ENCODE results near the gene CEACAM21.
A peak's percentile ranks its signal among the peaks of the same experiment; 100 is the strongest.

Gene CEACAM21

DNA sequence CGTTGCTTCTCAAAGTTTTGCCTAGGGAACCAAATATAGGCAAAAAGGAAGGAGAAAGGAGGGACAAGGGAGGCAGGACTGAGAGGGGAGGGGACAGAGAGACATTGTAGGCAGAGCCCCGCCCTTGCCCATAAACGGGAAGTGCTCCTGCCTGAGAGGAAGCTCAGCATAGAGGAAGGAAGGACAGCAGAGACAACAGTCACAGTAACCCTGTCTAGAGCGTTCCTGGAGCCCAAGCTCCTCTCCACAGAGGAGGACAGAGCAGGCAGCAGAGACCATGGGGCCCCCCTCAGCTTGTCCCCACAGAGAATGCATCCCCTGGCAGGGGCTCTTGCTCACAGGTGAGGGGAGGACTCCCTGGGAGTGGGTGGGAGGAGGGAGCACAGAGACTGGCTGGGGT is at the start of gene CEACAM21:
CEACAM21 (plus strand) TSS at position 169 of the 400 bp plus-strand sequence; CDS start at position 278, 109 bp downstream.
- DNase-seq: no peak

DNA sequence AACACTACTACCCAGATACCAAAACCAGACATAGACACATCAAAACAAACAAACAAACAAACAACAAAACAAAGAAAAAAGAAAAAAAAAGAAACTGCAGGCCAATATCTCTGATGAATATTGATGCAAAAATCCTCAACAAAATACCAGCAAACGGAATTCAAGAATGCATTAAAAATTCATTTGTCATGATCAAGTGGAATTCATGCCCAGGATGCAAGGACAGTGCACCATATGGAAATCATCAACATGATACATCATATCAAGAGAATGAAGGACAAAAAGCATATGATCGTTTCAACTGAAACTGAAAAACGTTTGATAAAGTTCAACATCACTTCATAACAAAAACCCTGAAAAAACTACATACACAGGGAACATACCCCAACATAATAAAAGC is 48.9 kb upstream of the CEACAM21 start:
- DNase-seq: no peak

DNA sequence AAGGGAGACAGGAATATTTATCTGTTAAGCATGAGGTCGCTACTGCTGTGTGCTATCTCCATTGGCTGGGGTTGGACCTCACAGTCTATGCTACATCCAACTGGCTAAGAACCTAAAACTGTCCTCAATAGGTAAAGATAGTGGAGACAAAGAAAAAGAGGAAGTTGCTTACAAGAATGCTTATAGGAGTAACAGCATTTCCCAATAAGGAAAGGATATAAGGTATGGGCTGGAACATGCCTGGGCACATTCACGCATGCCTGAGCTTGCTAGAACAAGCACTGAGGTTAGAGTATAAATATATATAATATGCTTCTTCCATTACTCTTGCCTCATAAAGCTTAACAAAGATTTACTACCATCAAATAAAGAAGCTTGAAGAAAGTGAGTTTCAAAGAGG is 47.9 kb upstream of the CEACAM21 start:
- DNase-seq: no peak

DNA sequence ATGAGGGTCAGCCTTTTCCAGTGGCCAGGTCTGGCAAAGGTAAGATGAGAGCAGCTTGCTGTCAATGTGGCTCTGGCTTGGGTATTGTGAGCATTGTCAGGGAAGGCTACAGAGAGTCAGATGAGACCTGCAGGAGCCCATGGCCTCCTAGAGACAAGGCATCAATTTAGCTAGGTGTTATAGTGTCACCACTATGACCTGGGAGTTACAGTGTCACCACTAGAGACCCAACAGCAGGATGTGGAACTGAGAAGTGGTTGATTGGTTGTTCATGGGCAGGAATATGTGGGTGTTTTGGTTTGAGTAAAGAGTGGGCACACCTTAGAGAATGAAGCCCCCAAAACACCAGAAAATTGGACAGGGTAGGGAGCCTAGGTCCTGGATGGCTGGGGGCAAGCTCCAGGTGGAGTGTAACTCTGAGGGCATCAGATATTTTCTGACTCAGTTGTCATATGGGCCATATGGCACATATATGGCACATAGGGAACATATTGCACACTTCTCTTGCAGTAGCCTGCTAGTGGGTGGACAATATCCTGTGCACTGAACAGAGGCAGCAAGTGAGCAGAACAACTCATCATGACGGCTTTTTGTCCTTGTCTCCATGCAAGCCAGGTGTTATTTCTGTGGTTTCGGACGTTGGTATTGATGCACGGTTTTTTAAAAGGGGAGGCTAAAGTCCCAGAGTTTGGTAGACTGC is 46.3 kb upstream of the CEACAM21 start:
- no peak for DNase-seq

DNA sequence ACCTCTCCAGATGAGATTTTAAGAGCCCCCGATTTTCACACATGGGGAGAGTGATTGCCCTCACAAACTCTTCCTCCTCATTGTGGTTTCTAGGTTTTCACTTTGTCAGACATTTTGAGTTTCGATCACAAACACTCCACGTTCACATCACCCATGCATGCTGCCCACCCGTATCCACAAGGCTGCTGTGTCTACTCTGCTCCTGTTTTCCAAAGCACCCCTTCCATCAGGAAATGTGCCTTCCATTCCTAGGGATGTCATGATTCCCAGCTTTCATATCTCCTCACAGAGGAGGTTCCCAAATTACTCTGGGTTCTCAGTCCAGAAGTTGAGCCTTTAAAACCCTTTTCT is 45.8 kb upstream of the CEACAM21 start:
- no peak for DNase-seq

DNA sequence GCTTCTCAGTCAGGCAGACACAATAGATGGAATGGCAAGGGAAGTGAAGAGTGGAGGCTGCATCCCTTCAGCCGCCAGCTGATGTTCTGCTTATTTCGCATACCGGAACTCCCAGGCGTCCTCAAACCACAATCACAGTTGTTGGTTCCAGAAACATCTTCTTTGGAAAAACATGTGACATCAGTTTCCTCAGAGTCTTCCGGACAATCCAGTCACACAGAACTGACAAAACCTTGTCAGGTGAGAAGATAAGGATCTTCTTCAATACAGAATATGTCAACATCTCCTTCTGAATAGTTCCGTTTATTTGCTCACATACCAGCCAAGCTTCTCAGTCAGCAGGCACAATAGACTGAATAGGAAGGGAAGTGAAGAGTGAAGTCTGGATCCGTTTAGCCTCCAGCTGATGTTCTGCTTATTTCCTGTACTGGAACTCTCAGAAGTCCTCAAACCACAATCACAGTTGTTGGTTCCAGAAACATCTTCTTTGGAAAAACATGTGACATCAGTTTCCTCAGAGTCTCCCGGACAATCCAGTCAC is 45.1 kb upstream of the CEACAM21 start:
- no peak for DNase-seq

DNA sequence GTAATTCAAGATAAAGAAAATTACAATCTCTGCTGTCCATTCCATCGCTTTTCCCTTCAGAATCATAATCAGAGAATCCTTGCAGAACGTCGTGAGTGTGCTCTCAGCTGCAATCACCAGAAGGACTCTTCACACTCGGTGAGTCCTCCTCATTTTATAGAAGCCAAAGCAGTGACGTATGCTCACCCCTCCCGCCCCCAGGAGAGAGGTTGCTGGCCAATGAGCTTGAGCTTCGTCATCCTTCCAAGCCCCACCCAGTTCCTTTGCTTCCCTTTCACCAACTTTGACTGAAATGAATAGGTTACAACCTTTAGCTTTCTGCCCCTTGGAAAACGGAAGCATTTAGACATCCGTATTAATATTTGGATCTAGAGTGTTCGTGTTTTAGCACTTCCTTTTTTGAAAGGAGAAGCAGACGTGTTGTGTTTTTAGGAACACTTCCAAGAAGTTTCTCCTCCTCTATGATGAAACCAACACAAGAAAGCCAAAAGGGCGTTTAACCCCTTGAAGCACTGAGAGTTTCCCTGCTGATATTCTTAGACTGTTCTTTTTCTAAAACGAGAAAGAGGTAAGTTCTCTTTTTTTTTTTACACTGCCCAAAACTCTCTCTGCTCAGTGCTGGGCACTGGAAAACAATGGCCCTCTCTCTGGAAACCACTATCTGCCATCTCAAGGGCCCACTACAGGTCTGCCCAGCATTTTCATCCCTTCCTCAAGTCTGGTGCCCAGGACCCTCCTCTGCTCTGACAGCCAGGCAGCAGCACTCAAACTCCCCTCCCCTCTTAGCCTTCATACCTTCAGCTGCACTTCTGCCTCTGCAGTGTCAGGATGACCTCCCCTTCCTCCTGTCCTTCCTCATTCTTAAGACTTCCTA is 44.3 kb upstream of the CEACAM21 start:
- DNase-seq: peak; percentile 44

DNA sequence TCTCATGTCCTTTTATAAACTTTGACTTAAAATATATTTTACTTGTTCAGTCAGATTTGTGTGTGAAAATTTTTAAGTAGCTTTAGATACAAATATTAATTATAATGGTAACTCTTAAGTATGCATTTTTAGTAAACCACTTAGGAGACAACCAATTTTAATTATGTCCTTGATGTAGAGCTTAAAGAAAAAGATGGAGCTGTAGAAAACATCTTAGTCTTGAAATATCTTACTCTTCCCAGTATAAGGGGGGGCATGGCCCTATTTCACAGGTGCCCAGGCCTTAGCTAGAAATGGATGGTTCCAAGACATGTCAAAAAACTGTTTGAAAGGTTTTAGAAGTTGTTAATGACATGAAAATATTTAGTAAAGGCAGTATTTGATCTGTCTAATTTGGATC is 43.4 kb upstream of the CEACAM21 start:
- no peak for DNase-seq

DNA sequence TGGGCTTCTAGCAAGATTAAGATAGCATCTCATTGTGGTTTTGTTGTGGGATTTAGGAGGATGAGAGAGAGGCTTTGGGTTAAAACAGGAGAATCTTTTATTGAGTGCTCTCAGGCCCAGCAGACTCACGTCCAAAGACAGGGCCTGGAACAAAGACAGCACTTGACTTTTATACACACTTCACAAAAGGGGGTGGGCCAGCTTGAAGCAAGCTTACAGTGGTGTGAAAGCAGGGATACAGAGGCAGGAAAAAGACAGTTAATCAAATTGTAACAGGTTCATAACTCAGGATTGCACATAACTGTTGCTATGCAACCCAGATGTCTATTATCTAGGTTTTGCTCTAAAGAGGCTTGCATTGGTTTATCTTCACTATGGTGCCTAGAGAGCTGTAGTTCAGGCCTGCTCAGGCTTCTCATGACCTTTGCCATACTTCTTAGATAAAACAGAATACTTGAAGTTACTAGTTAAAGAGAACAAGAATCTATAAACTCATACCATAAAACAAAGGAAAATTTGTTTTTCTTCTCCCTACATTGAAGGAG is 42.2 kb upstream of the CEACAM21 start:
- no peak for DNase-seq

DNA sequence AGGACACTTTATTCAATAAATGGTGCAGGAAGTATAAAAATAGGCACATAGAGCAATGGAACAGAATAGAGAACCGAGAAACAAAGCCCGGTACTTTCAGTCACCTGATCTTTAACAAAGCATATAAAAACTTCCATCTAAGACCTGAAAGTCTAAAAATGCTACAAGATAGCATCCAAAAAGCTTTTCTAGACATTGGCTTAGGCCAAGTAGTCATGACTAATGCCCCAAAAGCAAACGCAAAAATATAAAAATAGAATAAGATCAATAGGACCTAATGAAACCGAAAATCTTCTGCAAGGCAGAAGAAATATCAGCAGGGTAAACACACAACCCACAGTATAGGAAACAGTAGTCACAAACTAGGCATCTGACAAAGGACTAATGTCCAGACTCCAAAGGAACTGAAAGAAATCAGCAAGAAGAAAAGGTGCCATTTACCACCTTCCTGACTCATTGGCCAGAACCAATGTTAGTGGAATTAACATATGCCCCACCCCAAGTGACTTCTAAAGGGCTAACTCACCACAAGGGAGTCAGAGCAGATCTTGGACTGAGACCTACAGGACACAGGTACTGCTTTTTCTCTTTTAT is 40.8 kb upstream of the CEACAM21 start:
- no peak for DNase-seq

DNA sequence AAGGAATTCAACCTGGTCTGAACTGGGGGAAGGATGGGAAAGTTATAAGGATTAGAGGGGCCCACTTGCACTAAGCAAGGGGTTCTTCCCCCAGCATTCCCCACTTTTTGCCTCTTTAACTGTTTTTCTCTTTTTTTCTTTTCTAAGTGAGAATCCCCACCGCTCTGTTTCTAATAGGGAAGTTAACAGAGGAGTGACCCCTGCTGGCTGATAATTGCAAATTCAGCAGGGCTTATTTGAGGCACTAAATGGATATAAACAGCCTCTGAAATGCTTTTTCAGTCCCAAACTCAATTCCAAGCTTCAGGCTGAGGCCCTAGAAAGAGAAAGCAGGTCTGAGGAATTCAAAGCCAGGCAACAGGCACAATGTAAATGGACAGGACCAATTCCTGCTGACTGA is 38.2 kb upstream of the CEACAM21 start:
- DNase-seq: no peak

DNA sequence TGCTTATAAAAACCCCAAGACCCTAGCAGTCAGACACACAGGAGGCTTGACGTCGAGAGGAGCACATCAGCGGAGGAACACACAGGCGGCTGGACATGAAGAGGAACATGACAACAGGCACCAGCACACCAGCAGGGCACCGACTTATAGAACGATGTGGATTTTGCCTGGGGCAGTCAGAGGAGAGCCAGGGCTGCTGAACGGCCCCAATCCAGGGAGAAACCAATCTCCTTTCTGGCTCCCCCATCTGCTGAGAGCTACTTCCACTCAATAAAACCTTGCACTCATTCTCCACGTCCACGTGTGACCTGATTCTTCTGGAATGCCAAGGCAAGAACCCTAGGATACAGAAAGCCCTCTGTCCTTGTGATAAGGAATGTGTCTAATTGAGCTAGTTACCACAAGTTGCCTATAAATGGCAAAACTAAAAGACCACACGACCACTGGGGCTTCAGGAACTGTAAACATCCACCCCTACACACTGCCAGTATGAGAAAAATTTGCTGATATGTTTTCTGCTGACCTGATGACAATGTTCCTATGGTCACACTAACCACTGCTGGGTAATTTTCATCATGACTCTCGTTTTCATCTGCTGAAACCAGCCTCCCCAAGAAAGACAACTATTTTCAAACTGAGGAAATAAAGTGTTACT is 35.8 kb upstream of the CEACAM21 start:
- DNase-seq: no peak

DNA sequence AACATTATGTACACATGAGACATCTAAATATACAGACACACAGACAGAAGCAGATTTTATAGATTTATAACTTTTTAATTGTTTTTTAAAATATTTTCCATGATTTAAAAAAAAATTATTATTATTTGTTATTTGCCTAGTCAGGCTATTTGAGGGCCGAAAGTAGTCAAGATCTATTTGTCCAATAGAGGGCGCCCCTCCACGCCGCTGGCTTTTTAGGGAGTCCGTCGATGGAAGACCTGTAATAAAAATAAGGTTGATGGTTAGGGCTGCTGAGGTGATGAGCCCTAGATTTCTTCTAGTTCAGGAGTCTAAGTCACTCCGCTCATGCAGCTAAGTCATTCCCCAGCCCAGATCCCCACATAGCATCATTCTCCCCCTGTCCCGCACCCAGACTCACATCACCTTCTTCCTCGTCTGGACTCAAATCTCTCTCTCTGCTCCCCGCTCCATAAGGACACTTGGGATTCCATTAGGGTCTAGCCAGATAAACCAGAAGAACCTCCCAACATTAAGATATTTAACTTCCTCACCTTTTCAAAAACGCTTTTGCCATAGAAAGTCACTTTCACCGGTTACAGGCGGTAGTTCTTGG is 33.9 kb upstream of the CEACAM21 start:
- no peak for DNase-seq

DNA sequence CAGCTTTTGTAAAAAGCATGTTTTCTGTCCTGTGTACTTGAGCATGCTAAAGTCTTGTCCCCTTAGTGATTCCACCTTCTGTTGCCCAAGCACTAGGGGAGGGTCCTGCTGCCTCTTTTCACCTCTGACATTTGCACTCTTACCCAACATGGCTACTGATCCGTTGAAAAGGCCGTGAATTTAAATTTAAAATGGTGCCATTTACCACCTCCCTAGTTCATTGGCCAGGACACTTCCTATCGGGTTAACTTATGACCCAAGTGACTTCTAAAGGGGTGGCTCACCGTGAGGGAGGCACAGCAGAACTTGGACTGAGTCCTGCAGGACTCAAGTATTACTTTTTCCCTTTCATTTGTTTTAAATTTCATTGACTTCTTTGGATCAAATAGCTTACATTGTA is 33.3 kb upstream of the CEACAM21 start:
- DNase-seq: no peak

DNA sequence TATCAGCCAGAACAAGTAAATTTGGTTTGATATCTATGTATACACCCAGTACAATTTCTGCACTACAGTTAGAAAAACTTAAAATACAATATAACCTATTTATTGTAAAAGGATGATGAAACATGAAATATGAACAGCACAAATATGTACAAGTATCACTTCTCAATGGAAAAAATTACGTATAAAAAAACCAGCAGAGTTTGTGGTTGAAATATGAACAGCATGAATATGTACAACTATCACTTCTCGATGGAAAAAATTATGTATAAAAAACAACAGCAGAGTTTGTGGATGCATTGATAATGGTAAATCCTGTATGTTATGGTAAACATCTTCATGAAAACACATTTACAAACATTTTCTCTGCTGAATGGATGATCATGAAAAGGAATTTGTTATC is 32.4 kb upstream of the CEACAM21 start:
- DNase-seq: no peak

DNA sequence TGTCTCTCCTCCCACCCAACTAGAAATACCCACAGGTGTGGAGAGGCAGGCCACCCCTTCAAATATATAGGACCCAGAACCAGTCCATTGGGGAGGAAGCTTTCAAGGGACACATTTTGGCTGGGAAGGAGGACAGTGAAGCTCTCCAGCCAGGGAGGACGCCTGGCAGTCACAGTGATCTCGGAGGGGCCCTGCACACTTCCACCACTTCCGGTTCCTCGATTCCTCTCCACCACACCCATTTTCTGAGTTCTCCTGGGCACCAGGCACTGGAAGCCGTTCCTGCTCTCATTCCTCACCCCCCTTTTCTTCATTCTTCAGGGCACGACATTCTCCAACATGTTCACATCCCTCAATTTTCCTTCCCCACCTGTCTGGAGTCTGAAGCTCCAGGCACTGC is 30.4 kb upstream of the CEACAM21 start:
- no peak for DNase-seq

DNA sequence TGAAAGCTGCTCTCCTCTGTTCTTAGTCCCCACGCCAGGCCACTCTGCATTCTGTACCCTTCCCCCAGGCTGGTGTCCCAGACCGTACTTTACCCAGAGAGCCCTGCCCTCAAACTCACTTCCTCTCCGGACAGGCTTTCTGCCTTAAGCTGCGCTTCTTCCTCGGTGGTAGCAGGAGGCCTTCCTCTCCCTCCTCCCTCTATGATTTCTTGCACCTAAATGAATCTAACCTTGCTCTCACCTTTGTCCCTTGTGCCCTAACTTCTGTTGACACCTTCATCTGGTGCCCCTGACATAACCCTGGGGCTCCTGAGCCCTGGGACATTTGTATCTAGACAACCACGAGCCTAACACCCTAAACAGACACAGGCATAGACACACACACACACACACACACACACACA is 29.6 kb upstream of the CEACAM21 start:
- no peak for DNase-seq

DNA sequence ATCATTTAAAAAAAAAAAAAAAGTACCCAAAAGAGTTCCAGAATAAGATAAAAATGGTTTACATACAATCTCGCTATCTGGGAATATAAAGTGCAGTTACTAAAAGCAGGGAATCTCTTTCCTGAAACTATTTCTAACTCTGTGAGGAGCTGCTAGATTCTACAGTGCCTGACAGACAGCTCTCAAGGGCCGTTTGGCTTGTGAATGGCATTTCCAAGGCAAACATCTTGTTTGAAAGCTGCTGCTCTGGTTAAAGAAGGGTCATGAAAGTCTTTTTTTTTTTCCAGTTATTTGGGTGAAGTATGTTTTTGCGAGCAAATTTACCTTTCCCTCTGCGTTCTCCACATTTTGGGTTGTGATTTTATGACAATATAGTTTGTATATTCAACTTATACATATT is 29.0 kb upstream of the CEACAM21 start:
- no peak for DNase-seq

DNA sequence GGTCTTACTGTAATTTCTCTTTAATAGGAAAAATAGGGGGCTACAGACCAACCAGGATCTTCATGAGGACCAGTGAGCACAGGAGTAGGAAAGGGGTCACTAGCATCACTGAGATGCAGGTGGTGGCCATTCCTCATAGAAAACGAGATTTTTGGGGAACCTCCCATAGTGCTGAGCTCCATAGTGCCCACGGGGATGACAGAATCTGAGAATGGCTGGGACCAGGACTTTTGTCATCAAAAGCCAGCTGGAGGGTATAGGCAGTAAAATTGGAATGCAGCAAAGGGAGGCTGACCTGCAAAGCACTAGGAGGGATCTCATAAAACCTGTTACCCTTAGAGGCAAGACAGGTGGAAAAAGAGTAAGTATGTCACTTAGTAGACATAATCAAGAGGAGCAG is 28.4 kb upstream of the CEACAM21 start:
- DNase-seq: no peak

DNA sequence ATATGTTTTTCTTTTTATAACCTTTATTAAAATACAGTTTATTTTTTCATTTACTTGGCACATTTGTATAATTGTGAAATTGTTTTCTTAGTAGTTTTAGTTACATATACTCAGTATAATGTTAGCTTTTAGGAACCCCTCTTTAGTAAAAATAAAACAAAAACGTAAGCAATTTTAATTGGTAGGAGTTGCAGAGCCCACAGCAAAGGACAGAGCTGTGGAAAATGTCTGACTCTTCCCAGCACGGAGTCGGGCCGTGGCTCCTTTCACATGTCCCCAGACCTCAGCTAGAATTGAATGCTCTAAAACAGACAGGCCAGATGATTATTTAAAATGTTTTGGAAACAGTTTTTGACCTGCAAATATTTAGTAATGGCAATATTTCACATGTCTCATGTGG is 27.9 kb upstream of the CEACAM21 start:
- no peak for DNase-seq

DNA sequence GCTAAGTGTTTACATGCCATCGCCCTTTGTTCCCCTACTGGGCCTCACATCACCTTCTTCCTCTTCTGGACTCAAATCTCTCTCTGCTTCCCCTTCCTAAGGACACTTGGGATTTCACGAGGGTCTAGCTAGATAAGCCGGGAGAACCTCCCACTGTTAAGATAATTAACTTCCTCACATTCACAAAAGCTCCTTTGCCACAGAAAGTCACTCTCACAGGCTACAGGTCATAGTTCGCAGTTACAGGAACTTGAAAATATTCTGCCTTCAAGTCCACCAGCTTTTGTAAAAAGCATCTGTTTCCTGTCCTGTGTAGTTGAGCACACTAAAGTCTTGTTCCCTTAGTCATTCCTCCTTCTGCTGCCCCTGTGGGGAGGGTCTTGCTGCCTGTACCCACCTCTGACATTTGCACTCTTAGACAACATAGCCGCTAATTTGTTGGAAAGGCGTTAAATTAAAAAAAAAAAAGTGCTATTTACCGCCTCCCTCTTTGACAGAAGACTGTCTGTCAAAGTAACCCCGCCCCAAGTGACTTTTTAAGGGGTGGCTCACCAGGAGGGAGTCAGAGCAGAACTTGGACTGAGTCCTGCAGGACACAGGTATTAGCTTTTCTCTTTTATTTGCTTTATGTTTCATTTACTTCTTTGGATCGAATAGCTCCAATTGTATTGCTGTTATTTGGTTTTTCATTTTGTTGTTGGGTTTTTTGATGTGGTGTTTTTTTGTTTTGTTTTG is 26.8 kb upstream of the CEACAM21 start:
- DNase-seq: no peak

DNA sequence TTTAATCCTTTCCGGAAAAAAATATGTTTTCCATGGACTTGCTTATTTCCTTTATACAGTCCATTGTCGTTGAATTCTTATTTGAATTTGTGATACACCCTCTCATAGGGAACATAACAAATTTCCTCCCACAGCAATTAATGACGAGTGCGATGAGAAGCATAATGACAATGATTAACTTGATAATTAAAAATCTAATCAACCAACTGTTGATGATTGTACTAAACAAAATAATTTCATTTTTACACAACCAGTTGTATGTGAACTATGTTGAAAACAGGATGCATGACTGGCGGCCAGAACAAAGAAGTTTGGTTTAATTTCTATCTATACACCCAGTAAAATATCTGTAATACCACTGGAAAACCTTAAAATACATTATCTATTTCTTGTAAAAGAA is 26.1 kb upstream of the CEACAM21 start:
- no peak for DNase-seq
